OCI-LY3 (cell line): ENCODE results near the gene TRAT1.

Experiments
- H2AFZ ChIP-seq: fragments of 200-600, 300-600 bp; shearing (Covaris generic); 2 replicates; pipeline ENCODE4 v1.6.0; 2014; ENCODE audit warnings: antibody characterized with exemption, low read depth, low read length
- H3K27ac ChIP-seq: fragments of 200-600, 300-600 bp; sonication (generic); 2 replicates; pipeline ENCODE4 v1.5.1; 2014; ENCODE audit warnings: mild to moderate bottlenecking, low read length, moderate library complexity, mixed read lengths
- H3K27me3 ChIP-seq: fragments of 200-600, 300-600 bp; sonication (generic); 2 replicates; pipeline ENCODE4 v1.6.1; 2014; ENCODE audit warnings: low read depth, low read length, mixed read lengths
- H3K36me3 ChIP-seq: fragments of 200-600, 300-600 bp; sonication (generic); replicated peaks from 2 replicates; pipeline ENCODE3; 2014; ENCODE audit warnings: low read depth, low read length, mixed read lengths
- H3K4me1 ChIP-seq: fragments of 300-600, 200-600 bp; sonication (generic); 2 replicates; pipeline ENCODE4 v1.6.1; 2014; ENCODE audit warnings: low read length, mixed read lengths
- H3K4me2 ChIP-seq: fragments of 200-600, 300-600 bp; sonication (generic); 2 replicates; pipeline ENCODE4 v1.6.1; 2014; ENCODE audit warnings: low read length, mixed read lengths
- H3K4me3 ChIP-seq: fragments of 300-600, 200-600 bp; sonication (generic); 2 replicates; pipeline ENCODE4 v1.5.1; 2014; ENCODE audit warnings: antibody characterized with exemption, mild to moderate bottlenecking, low read length, moderate library complexity
- H3K79me2 ChIP-seq: fragments of 300-600, 200-600 bp; shearing (Covaris generic); 2 replicates; pipeline ENCODE4 v1.6.1; 2014; ENCODE audit warnings: mild to moderate bottlenecking, low read length, mixed read lengths
- H3K9ac ChIP-seq: fragments of 300-600, 200-600 bp; shearing (Covaris generic); 2 replicates; pipeline ENCODE4 v1.6.0; 2014; ENCODE audit warnings: mild to moderate bottlenecking, low read length, moderate library complexity
- H3K9me3 ChIP-seq: fragments of 200-600, 300-600 bp; shearing (Covaris generic); 2 replicates; pipeline ENCODE4 v1.6.1; 2014; ENCODE audit warnings: low read length, mixed read lengths; ENCODE audit not compliant: insufficient read depth
- H4K20me1 ChIP-seq: fragments of 200-600, 300-600 bp; sonication (generic); 2 replicates; pipeline ENCODE4 v1.6.1; 2016; ENCODE audit warnings: low read length, mixed read lengths; ENCODE audit not compliant: insufficient read depth
- EZH2phosphoT487 ChIP-seq: fragments of 200-600 bp; shearing (Covaris generic); IDR thresholded peaks from 2 replicates; pipeline ENCODE4 v1.6.1; 2018; ENCODE audit warnings: antibody characterized with exemption, mixed run types, low read depth
- TF ChIP-seq, protein P1 (sequence below): fragments of 200-600, 300-600 bp; sonication (generic); IDR thresholded peaks from 2 replicates; pipeline ENCODE4 v1.5.1; 2014; ENCODE audit warnings: antibody characterized with exemption, low read length, low read depth

The TRAT1 gene

DNA sequence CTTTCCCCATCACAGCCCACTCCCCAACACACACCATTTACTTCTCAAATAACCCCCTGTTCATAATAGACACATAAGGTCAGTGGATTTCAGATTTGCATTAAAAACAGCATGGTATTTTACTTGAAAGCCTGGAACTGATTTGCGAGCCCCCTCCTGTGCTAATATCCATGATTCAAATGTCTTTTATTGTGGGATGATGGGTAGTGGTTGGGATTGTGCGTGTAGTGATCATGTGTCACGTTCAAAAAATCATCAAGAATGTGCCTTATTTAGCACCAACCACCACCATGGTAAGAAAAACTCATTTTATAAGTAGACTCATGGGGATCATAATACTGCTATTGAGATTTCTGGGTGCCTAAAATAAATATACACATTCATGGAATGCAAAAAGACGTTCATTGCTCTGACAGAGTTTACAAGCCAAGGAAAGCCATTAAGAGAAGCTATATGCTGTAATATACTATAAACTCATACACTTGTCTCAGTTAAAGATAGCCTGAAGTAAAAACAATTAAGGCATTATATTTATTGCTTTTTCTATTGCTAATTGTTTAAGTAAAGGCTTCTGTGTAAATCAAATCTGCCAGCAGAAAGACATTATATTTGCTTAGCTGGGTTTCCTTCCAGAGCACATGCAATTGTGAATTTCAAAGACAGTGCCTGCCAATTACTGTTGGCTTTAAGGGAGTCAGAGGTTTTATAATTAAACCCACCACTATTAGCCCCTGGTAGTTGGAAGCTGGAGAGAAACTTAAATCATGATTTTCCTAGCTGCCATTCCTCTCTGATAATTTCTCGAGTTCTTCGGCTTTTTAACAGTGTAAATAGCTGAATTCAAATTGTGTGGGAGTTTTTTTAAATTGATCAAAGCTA is 4.0 kb downstream of the TRAT1 start:
- no peak overlapping the region for H2AFZ ChIP-seq
- no peaks in the 10 kb centered on the region for H3K79me2 ChIP-seq
- H3K4me3 ChIP-seq, result no peak overlapping the region
- H3K27me3 ChIP-seq, result no peaks in the 10 kb centered on the region
- H3K9me3 ChIP-seq, result no peaks in the 10 kb centered on the region
- H3K4me2 ChIP-seq, result no peak overlapping the region
- no peak for TF ChIP-seq EZH2phosphoT487
- TF ChIP-seq, protein P1, sequence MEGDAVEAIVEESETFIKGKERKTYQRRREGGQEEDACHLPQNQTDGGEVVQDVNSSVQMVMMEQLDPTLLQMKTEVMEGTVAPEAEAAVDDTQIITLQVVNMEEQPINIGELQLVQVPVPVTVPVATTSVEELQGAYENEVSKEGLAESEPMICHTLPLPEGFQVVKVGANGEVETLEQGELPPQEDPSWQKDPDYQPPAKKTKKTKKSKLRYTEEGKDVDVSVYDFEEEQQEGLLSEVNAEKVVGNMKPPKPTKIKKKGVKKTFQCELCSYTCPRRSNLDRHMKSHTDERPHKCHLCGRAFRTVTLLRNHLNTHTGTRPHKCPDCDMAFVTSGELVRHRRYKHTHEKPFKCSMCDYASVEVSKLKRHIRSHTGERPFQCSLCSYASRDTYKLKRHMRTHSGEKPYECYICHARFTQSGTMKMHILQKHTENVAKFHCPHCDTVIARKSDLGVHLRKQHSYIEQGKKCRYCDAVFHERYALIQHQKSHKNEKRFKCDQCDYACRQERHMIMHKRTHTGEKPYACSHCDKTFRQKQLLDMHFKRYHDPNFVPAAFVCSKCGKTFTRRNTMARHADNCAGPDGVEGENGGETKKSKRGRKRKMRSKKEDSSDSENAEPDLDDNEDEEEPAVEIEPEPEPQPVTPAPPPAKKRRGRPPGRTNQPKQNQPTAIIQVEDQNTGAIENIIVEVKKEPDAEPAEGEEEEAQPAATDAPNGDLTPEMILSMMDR, result no peak
- H3K36me3 ChIP-seq, result no peaks in the 10 kb centered on the region
- no peak overlapping the region for H3K27ac ChIP-seq
- no peaks in the 10 kb centered on the region for H3K4me1 ChIP-seq
- H4K20me1 ChIP-seq, result no peaks in the 10 kb centered on the region
- H3K9ac ChIP-seq, result no peak overlapping the region

GRCh38 chr3:108830381-108830780 is 7.8 kb downstream of the TRAT1 start:
- Histone ChIP-seq H3K9me3 (no peaks in the 10 kb centered on the region), H2AFZ (no peak overlapping the region), H3K36me3 (no peaks in the 10 kb centered on the region), H3K4me2 (no peak overlapping the region), H3K9ac (no peak overlapping the region), H3K27me3 (no peaks in the 10 kb centered on the region), H3K4me3 (no peak overlapping the region), H4K20me1 (no peaks in the 10 kb centered on the region), H3K79me2 (no peaks in the 10 kb centered on the region), H3K4me1 (no peaks in the 10 kb centered on the region), H3K27ac (no peak overlapping the region)
- TF ChIP-seq, protein P1, result no peak
- no peak for TF ChIP-seq EZH2phosphoT487

GRCh38 chr3:108830991-108831614 is 8.5 kb downstream of the TRAT1 start:
- H3K4me2 ChIP-seq, result no peak overlapping the region

GRCh38 chr3:108833611-108834010 is 11.0 kb downstream of the TRAT1 start:
- no peaks in the 10 kb centered on the region for H3K79me2 ChIP-seq
- H3K27me3 ChIP-seq, result no peaks in the 10 kb centered on the region
- no peak overlapping the region for H3K9ac ChIP-seq
- TF ChIP-seq EZH2phosphoT487, result no peak
- TF ChIP-seq, protein P1, result no peak
- H3K36me3 ChIP-seq, result no peaks in the 10 kb centered on the region
- no peak overlapping the region for H3K4me3 ChIP-seq
- no peaks in the 10 kb centered on the region for H3K4me1 ChIP-seq
- no peaks in the 10 kb centered on the region for H3K9me3 ChIP-seq
- H3K27ac ChIP-seq, result no peak overlapping the region
- H2AFZ ChIP-seq, result no peak overlapping the region
- H3K4me2 ChIP-seq, result no peak overlapping the region
- no peaks in the 10 kb centered on the region for H4K20me1 ChIP-seq

More at GRCh38 chr3:108830991-108831614, 8.5 kb downstream of the TRAT1 start:
- no peaks in the 10 kb centered on the region for H4K20me1 ChIP-seq
- H3K36me3 ChIP-seq, result no peaks in the 10 kb centered on the region
- H2AFZ ChIP-seq, result no peak overlapping the region
- H3K27ac ChIP-seq, result no peak overlapping the region
- no peaks in the 10 kb centered on the region for H3K9me3 ChIP-seq
- H3K27me3 ChIP-seq, result no peaks in the 10 kb centered on the region
- TF ChIP-seq, protein P1, result no peak
- TF ChIP-seq EZH2phosphoT487, result no peak
- H3K79me2 ChIP-seq, result no peaks in the 10 kb centered on the region
- no peak overlapping the region for H3K9ac ChIP-seq
- no peak overlapping the region for H3K4me3 ChIP-seq
- no peaks in the 10 kb centered on the region for H3K4me1 ChIP-seq
